NCI-H524 (cell line): Measurements from ENCODE around the gene OFD1.
"Not testable (repeated sequence)": the region's sequence is repeated elsewhere in the genome, so short reads cannot be mapped to it uniquely, and the experiment has no call there.

ENCODE experiments used
- DNase-seq, 2 experiments: peaks; one replicate each; lab custom pipeline; 2025; lab: John Stamatoyannopoulos, UW

OFD1 gene

GRCh38 chrX:13703135-13703534, 31.4 kb upstream of the OFD1 start:
- DNase-seq, result peak in 1 of 2 experiments; percentile 4

DNA sequence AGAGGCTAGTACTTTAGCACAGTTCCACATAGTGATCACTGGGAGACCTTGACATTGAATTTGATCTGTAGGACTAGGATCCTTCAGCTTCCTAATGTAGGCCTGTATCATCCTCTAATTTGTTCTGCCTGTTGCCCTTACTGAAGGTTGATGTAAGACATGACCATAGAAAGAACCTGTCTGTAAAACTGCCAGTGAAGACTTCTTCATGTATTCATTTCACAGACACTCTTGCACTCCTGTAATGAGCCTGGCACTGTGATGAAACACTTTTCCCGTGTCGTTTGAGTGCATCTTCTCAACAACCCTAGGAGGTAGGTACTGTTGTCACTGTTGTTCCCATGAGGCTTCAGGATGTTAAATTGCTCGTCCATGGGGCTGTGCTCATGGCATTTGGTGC, 31.0 kb upstream of the OFD1 start:
- DNase-seq, result no peak

DNA sequence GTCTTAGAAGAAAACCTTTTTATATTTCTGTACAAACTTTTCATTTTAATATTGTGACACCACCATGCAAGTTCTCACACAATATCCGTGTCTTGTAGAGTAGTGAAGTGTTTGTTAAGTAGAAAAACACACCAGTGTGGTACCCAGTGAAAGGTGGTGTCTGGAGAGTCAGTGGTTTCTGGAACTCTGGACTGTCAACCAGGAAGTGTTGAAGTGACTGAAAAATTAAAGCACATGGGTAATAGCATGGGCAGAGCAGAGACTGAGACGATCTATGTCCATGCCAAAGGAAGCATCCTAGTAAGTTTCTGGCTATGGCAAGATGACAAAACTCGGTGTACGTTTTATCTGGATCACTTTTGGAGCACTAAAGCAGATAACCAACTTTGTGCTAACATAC, 23.4 kb upstream of the OFD1 start:
- no peak for DNase-seq

DNA sequence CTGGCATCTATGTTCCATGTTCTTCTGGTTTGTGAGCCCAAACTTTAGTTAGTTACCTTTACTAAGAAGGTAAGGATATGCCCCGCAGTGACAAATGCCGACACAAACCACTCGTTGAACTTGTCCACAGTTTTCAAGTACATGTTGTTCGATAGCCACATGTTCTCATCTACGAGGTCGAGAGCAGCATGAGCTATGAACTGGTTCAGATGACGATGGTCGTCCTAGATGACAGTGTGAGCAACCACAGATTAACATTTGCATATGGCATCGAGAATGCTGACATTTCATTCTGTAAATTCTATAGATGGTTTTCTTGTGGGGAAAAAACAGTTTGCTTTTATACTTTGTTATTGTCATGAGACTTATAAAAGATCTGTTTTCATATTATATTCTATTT, 18.1 kb upstream of the OFD1 start:
- DNase-seq, result no peak

DNA sequence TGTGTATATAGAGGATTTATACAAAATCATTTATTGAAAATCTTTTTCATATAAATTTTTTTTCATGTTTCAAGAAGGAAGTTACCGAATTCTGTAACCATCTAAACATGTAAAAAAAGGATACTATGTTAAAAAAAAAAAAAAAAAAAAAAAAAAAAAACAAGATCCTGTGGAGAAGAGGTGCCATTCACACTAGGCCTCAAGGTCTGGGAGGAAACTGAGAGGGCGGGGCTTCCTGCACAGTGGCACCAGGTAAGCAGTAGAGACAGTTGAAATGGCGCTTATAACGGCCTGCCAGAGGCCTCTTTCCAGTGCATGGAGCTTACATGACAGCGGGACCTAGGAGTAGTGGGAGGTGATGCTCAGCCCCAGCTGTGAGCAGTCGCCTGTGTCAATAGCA, 17.6 kb upstream of the OFD1 start:
- no peak for DNase-seq

GRCh38 chrX:13717700-13718472, 16.7 kb upstream of the OFD1 start:
- no peak for DNase-seq

DNA sequence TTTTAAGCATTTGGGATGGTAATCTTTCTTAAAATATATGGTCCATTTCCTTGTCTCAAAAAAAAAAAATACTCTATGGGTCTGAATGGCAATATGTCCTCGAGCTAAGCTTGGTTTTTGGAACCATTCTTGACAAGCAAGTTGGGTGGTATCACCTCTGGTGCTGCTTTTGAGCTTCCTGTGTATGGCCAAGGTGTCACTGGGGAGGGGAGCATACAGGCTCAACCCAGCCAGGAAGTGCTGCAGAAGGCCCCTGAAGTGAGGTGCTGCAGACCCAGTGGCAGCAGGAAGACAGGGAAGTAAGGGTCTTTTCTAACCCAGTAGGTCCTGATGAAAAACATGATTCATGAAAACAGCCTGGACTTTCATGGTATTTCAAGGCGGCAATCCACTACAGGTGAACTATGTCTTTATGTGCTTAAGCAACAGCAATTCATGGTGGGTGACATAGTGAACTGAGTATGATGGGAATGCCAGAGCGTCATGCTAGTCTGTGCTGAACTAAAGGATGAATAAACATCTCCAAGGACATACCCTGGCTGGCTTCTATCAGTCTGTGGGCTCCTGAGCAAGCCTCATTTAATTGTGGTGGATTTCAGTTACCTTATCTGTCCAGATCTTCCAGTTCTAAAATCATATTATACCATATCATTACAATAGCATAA, 15.2 kb upstream of the OFD1 start:
- no peak for DNase-seq

DNA sequence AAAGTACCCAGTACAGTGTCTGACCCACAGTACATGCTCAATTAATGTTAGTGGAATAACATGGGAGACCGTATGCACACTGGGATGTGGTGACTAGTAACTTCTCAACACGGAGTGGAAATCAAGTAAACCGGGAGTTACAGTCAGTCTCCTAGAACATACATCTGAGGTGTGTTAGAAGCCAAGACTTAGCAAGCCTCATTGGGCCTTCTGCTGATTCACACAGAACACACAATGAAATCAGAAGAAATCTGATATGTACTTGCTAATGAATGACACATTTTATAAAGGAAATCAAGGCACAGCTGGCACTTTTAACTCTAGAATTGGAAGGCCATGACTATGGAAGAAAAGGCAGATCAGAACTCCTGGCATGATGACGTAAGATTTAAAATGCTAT, 13.2 kb upstream of the OFD1 start:
- no peak for DNase-seq

DNA sequence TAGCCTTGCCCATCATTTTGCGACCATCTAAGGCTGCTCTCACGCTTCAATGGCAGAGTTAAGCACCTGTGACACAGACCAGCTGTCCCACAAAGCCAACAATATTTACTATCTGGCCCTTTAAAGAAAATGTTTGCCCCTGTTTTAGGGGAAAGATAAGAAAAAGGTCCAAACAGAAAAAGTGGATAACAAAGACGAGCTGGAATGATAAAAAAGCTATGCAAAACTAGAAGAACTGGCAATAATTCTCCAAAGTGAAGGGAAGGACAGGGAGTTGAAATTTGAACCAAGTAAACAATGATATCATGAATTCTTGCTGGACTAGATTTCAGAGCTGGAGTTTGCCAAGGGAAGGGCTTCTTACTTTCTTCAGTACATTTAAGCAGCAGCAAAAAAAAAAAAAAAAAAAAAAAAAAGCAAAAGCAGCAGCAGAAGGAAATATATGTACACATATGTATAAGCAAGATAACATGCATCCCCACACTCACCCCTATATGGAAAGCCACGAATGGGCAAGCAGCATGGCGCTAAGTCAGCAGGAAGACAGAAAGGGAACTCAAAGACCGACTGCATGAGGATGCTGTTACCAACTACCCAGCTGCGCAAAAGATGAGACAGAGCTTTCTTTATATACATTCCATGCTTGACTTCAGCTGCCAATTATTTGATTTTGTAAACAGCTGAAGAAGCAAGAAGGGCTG, 12.6 kb upstream of the OFD1 start:
- DNase-seq, result no peak

- not testable (repeated sequence) for DNase-seq
Measured at GRCh38 chrX:13724878-13725277, 9.7 kb upstream of the OFD1 start.

GRCh38 chrX:13726583-13726982, 8.0 kb upstream of the OFD1 start:
- DNase-seq, result not testable (repeated sequence)

GRCh38 chrX:13730523-13730922, 4.0 kb upstream of the OFD1 start:
- DNase-seq, result not testable (repeated sequence)

DNA sequence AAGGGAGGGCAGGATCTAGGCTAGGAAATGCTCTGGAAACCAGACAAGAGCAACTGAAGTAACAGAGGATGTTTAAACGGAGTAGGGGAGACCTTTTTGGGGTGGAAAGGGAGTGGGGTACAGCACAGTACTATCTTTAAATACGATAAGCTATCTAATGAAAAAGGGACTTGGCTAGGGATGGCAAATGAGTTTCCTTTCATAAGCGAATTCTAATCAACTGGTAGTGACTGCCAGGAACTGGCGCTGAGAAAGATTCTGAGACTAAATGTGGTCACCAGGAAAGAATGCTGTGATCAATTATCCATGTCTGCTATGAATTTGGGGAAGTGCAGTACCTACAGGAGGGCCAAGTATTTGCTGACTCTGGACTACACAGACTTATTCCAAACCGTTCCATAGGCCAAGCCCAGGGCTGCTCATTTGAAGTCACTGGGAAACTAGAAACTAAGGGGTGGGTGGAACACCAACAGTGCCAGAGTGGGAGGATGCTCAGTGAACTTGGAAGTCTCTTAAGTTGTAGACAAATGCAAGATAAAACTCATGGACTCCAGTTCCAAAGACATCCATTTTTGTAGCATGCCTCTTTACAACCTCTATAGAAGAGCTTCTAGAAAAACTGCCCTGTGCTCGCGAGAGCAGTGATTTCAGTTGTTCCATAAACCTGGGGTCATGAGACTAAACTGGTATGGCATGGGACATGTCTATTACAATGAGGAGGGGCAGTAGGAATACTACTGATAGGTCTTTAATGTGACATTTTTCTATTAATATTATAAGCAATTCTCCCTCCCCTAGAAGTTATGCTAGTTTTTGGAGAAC, 2.1 kb upstream of the OFD1 start:
- DNase-seq, result no peak

DNA sequence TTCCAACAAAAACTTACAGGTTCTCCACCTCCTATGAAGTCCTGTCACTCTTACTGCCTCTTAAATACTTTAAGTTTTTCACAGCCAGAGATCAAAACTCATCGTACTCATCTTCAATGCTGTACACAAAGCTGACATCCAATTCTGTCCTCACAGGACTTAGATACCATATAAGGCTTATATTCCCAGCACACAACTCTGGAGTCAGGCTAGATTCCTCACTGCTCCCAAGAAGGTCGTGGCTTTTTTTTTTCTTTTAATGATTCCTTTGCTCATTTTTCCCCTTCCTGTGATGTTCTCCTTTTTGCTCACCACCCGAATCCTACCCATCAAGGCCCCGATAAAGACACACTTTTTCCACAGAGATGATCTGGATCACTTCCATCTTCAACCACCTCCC, 1.0 kb upstream of the OFD1 start:
- no peak for DNase-seq

- no peak for DNase-seq
Measured at GRCh38 chrX:13741695-13742094, 7.1 kb downstream of the OFD1 start.

DNA sequence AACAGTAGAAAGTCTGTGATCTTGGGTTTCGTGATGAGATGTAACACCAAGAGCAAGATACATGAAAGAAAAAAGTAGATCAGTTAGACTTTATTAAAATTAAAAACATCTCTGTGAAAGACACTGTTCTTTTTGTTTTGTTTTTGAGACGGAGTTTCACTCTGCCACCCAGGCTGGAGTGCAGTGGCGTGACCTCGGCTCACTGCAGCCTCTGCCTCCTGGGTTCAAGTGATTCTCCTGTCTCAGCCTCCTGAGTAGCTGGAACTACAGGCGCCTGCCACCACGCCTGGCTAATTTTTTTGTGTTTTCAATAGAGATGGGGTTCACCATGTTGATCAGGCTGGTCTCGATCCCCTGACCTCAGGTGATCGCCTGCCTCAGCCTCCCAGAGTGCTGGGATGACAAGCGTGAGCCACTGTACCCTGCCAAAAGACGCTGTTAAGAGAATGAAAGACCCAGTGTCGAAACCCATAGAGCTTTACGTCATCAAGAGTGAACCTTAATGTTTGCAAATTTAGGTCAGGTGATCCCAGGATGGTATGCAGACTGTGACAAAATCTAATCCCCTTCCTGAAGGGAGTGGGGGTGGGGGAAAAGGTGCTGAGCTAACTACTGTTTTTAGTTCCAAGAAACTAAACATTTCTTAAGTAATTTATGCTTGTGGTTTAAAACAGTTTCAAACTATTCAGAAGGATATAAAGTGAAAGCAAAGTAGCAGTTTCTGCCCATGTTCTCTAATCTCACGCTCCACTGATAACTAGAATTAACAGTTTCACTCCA, 8.0 kb downstream of the OFD1 start:
- no peak for DNase-seq

GRCh38 chrX:13747836-13748235, 13.3 kb downstream of the OFD1 start:
- DNase-seq, result peak in 1 of 2 experiments; percentile 40

DNA sequence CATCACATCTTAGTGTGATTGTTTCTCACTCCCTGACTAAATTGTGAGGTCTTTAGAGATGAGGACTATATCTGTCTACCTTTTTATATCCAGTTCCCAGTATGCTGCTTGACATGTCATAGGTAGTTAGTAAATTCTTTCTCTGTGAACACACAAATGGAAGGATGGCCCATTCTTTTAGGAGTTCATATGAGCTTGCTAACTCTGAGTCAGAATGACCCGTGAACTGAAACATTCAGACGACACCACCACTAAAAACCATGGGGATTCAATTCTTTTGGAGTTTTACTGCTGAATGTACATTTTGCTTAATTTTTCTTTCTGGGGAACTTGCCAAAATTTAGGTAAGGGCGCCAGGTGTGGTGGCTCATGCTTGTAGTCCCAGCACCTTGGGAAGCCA, 13.9 kb downstream of the OFD1 start:
- no peak for DNase-seq

- peak; percentile 41 to 60 for DNase-seq
Measured at GRCh38 chrX:13750204-13750603, 15.7 kb downstream of the OFD1 start.

- DNase-seq, result no peak
Measured at GRCh38 chrX:13750812-13751211, 16.3 kb downstream of the OFD1 start.

- no peak for DNase-seq
Measured at GRCh38 chrX:13752141-13752540, 17.6 kb downstream of the OFD1 start.
